GM23338 (cell line): ENCODE results near the gene GBE1.

Experiments used
- CREB1 ChIP-seq: fragments of 250-450 bp; sonication (Bioruptor Pico); IDR thresholded peaks from 2 replicates; pipeline ENCODE4 v1.5.0; 2020; ENCODE audit warnings: low read depth, mild to moderate bottlenecking, moderate library complexity
- CTCF ChIP-seq, 2 experiments: fragments of 200-600 bp in 1 of 2; sonication (generic) in 1 of 2; conservative IDR thresholded peaks; 2 replicates each; pipeline versions ENCODE4 v1.5.1 to v1.6.1; 2016 to 2017; ENCODE audit warnings: antibody characterized with exemption in 2 of 2, low read depth in 2 of 2, mild to moderate bottlenecking in 2 of 2, moderate library complexity in 1 of 2
- EZH2 ChIP-seq: fragments of 200-600 bp; sonication (generic); IDR thresholded peaks from one replicate; pipeline ENCODE4 v1.8.0; 2017; ENCODE audit warnings: antibody characterized with exemption, mild to moderate bottlenecking, low read depth; ENCODE audit not compliant: unreplicated experiment
- EZH2phosphoT487 ChIP-seq: fragments of 200-600 bp; sonication (generic); IDR thresholded peaks from one replicate; pipeline ENCODE4 v1.8.1; 2018; ENCODE audit warnings: antibody characterized with exemption; ENCODE audit not compliant: unreplicated experiment
- JUNB ChIP-seq: IDR thresholded peaks from one replicate; pipeline ENCODE4 v1.6.1; 2016; ENCODE audit warnings: antibody characterized with exemption; ENCODE audit not compliant: unreplicated experiment
- POLR2AphosphoS5 ChIP-seq: IDR thresholded peaks from 2 replicates; pipeline ENCODE4 v1.6.1; 2016; ENCODE audit warnings: antibody characterized with exemption, low read depth
- REST ChIP-seq: IDR thresholded peaks from one replicate; pipeline ENCODE4 v1.6.1; 2018; ENCODE audit warnings: antibody characterized with exemption; ENCODE audit not compliant: unreplicated experiment
- STAT1 ChIP-seq: IDR thresholded peaks from one replicate; pipeline ENCODE4 v1.6.1; 2016; ENCODE audit warnings: antibody characterized with exemption; ENCODE audit not compliant: unreplicated experiment
- TF ChIP-seq, protein P1 (sequence below): IDR thresholded peaks from 2 replicates; pipeline ENCODE4 v1.6.1; 2016; ENCODE audit warnings: antibody characterized with exemption

DNA sequence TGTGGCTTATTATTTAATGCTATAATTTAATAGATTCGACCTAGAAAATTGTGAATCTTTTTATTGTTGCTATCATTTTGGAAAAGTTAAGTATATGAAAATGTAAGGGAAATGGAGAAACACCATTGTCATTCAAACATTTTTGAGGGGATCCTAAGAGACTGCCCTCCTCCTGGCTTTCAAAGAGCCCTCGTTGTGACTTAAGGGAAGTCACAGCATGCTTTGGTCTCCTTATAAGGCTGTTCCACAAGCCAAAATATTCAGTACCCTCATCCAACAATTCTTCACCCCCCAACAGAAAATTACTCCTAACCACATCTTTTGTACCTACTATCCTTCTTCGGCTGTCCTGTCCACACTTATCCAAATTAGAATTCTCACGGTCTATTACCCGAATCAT, 140.2 kb downstream of the GBE1 start:
- TF ChIP-seq CTCF (conservative IDR thresholded peaks at IDR 0.05; ENCODE audit: low read depth in 2 of 2), result no peak
- no peak for TF ChIP-seq CREB1 (CRISPR knock-in tag)
- no peak for TF ChIP-seq REST
- TF ChIP-seq EZH2, result no peak
- TF ChIP-seq EZH2phosphoT487, result no peak
- no peak for TF ChIP-seq STAT1
- TF ChIP-seq POLR2AphosphoS5, result no peak
- TF ChIP-seq, protein P1, sequence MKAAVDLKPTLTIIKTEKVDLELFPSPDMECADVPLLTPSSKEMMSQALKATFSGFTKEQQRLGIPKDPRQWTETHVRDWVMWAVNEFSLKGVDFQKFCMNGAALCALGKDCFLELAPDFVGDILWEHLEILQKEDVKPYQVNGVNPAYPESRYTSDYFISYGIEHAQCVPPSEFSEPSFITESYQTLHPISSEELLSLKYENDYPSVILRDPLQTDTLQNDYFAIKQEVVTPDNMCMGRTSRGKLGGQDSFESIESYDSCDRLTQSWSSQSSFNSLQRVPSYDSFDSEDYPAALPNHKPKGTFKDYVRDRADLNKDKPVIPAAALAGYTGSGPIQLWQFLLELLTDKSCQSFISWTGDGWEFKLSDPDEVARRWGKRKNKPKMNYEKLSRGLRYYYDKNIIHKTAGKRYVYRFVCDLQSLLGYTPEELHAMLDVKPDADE, result no peak
- no peak for TF ChIP-seq JUNB
